Dermis blood vessel endothelial cell (primary cell): ENCODE measurements around the gene CCDC178. TPM values are rescaled to one million over a fixed set of nuclear protein-coding genes. Genes with fewer than 3 reads are reported as not detected.

Source experiments
- DNase-seq: peaks from one replicate; pipeline ENCODE4 v3.0.0; 2010
- total RNA-seq: library from RNA; depleted of rRNA; stranded (reverse); fragments of >200 nt; gene quantifications from 2 replicates; pipeline ENCODE4 v1.2.3, GENCODE V29; 2014

Gene CCDC178
- total RNA-seq, 1 donor from 2014 or later, result 2.2 TPM

DNA sequence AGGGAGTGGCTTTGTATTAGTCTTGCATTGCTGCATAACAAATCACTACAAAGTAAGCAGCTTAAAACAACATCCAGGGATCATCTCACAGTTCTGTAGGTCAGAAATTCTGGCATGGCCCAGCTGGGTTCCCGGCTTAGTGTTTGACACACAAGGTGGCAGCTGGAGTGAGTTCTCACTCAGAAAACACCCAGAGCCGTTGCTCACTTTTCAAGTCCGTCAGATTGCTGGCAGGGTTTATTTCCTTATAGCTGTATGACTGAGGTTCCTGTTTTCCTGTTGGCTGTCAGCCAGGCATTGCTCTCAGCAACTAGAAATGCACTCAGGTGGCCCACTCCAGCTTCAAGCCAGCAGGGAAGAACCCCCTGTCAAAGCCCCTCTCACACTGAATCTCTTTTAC, 324.1 kb downstream of the CCDC178 start:
- DNase-seq, result peak; percentile 94

DNA sequence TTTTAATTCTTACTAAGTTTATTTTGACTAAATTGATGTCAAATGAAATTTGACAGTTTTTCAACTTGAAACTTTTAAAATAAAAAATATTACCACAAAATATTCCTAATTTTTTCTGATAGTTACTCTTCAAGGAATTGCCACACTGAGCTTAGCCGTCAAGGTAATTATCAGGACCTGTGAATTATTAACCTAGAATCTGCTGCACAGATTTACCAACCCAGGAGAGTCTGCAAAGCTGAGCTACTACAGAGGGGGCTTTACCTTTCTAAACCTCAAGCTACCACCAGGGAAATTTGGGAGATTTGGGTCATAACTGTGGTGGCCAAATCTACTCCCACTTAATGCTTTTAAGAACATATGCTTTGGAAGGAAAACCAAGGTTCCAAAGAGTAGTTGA, 324.6 kb downstream of the CCDC178 start:
- no peak for DNase-seq

DNA sequence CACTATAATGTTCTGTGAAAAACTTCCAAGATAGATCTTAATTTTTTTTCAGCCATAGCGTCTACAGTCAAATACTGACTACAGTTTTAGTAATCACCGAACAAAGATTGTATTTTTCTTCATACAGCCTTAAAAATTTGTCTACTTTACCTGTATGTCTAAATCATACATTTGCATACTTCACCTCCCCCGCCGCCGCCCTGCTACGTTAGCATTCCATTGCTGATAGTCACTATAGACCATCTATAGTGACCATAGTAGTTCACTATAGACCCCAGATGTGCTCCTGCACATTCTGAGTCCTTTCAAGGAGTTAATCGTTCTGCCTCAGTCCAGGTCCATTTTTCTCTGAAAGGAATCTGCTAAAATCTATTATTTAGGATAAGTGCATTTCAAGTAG, 325.0 kb downstream of the CCDC178 start:
- no peak for DNase-seq

DNA sequence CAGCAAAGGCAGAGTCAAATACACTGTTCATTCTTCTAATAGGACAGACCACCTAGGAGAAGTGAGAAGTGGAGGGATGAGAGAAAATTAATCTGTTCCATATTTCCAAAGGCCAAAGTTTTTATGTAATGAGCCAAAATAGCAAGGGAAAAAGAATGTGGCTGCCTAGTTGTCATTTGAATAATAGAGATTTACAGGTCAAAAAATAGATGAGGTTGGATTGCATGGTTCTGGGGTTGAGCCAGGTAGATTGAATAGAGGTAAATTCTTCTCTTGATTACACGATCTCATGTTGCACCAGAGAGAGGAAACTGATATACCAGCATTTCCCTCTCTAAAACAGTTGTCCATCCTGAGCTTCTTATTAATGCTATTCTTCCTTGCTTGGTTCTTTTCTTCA, 325.8 kb downstream of the CCDC178 start:
- no peak for DNase-seq

DNA sequence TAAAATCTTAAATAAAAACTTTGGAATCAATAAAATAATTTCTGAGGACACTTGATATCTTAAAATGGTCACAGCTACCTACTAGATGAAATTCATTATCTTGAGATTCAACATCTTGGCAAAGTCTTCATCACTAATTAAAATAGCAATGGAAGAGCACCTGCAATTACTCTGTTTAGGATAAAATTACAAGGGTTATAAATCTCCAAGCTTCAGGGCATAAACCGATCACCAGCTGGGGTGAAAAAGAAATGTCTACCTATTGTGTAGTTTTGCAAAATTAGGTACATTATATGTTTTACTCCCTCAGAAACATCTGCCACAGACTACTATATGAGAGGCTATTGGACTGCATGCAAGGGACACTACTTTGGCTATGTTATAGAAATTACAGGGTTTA, 327.1 kb downstream of the CCDC178 start:
- no peak for DNase-seq

DNA sequence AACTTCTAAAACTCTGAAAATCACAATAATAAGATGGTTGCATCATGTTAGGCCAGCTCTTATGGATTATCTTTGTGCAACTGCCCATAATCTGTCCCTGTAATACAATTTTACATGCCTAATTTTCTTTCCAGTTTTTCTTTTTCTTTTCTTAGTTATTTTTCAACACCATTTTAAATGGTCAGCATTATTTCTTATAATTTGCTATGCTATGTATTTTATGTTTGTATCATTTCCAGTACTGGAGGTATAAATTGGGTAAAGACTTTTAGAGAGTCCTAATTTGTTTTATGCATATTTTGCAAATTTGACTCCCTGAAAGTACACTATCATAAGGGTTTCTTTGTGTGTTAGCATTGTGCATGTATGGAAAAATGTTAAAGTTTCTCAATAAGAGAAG, 333.0 kb downstream of the CCDC178 start:
- DNase-seq, result no peak

DNA sequence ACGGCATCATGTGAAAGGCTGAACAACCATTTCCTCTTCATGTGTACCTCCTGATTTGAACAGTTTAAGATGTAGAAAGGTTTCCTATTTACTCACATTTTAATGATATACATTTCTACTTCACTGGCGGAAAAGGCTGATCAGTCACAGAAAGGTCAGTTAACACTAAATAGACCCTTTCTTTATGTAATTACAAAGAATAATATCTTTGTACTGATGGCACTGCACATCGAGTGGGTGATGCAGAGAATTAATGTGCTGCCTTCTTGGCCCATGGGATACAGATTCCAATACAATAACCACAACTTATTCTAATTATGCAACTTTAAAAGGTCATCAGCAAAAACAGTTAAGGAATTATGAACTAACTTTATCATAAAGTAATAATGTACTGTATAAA, 339.2 kb downstream of the CCDC178 start:
- DNase-seq, result no peak

DNA sequence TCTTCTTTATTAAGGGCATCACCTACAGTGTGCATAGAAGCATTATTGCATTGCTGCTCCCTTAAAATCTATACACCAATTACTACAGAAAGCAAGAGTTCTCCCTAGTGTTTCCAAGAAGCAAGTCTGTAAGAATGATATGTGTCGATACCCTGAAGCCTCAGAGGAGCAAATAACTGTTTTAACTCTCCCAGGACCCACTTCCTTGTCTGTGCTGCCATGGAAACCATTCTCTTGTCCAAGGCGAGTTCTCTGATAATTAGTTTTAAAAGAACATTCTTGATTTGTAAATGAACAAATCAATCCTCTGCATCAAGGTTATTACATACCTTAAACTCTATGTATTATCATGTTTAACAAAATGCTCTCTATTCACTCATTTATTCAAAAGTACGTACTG, 340.9 kb downstream of the CCDC178 start:
- no peak for DNase-seq

DNA sequence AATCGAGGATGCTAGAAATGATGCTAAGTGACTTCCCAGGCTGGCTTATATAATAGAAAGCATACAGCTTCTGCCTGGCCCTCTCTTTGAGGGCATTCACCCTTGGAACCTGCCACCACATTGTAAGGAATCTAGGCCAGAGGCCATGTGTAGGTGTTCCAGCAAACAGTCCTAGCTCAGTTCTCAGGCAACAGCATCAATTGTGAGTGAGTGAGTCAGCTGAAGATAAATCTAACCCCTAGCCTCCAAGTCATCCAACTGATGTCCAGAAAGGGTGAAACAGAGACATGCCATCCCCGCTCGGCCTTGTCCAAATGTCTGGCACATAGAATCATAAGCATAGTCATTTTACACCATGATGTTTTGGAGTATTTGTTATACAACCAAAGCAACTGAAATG, 343.4 kb downstream of the CCDC178 start:
- no peak for DNase-seq

DNA sequence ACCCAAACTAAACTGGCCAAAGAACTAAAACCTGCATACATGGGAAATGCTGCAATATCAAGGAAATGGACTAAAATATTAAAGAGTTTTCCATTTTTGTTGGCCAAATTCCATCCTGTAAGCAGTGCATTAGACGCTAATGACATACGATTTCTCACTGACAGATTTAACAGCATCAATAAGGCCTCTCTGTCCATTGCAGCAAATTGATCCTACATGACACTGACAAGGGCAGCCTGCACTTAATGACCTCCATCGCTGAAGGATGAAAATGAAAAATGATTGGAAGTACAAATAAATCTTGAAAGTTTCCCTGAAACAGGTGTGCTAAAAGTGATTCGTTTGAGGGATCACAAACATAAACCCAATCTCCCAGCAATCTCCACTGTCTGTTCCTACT, 350.1 kb downstream of the CCDC178 start:
- DNase-seq, result no peak

DNA sequence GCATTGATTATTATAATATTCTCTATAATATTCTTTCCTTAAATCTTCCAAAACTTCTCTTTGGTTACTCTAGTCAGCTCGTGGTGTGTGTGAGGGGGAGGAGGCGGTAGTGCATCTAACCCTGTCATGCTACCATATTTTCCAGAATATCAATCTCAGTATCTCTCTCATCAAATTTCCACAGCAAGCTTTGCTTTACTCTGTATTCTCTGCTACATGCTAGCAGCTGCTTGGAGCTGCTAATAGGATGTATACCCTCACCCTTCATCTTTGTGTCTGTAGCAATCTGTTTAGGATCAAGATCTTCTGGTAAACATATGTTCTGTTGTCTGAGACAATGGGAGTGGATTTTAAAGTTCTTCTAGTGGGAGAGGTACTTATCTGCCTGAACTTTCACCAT, 363.9 kb downstream of the CCDC178 start:
- no peak for DNase-seq

DNA sequence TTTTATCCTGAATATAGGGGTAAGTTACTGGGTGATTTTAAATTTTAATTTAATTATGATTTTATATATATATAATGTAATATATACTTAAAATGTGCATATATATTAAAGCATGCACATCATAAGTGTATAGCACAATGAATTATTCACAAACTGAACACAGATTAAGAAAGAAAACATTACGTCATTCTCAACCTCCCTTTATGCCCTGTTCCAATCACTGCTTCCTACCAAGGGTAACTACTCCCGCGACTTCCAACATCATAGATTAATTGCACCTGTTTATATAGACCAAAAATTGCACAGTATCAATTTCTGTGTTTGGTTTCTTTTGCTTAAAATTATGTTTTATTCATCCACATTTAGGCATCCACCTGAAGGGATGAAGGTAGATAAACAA, 366.4 kb downstream of the CCDC178 start:
- DNase-seq, result no peak

DNA sequence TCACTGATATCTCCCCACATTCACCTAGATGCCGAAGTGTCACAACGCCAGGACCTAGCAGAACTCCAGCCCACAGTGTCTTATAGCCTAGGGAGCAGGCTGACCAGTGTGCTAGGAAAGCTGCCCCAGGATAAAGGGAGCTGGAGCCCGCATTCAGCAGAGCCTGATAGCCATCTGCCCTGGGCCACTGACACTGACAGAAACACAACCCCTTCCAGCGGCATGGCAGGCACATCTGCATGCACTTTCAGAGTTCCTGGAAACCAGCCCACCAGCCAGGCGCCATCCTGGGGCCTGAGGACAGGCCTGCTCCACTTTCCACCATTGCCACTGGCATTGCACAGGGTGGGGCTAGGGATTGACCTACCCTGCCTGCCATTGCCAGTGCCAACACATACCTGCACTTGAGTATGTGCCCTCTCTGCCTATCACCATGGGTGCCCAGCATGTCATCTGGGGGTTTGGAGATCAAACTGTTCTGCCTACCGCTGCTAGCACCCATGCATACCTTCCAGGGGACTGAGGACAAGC, 377.6 kb downstream of the CCDC178 start:
- no peak for DNase-seq

DNA sequence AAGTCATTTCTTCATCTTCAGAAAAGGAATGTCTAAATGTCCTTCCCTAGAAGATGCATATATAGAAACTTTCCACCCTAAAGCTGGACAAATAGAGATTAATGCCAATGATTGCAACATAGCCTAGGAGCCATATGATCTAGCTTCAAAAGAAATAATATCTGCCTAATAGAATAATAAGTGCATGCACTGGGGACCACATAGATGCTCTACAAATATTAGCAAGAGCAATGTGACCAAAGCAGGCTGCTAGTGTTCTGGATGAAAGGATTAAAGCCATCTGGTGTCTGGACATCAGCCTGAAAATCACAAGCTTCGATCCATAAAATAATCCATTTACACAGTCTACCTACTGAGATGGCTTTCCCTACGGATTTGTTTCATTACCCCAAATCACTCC, 387.6 kb downstream of the CCDC178 start:
- DNase-seq, result no peak

DNA sequence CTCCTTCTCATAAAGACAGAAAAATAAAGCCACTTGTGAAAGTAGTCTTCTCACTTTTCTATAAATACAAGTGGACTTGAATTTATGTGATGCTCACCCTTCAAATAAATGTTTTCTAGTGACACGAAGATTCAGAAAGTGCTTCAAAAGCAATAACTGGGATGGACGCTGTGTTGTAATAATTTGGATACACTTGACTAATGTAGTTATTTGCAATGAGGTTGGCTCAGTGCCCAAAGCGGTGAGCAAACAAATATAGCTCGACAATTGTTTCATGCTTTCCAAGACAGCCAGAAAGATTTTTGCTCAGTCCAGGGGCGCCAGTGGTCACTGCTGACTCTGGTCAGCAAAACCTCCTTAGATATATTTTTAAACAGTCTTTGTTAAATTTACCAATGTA, 389.1 kb downstream of the CCDC178 start:
- DNase-seq, result peak; percentile 77

DNA sequence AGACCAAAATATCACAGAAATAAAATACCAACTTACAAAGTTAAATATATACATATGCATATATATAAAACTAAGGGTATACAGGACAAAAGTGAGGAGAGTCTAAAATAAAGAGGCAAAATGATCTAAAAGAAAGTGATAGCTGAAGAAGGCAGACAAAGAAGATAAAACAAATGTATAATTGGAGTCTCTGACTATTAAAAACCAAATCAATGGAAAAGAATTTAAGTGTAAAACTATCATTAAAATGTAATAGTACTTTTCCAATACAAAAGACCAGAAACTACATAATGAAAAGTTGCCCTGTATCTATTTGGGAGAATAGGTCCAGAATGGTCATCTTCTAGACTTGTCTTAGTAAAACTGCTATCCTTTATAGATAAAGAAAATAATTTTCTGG, 400.3 kb downstream of the CCDC178 start:
- DNase-seq, result no peak

DNA sequence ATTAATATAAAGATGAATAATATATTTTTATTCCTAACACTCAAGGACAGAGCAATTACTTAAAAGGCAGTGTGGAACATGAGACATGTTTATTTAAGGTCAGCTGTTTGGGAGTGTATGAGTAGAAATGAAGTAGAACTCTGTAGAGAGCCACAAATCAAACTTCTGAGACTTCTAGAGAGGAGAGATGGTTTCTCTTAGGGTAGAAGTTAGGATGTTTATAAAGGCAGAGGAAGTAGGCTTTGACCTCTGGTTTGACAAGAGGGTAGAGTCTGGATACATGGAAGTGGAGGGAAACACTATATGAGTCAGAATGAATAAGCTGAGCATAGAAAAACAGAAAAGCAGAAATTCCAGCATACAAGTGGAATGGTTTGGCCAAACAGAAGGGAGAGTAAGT, 405.6 kb downstream of the CCDC178 start:
- DNase-seq, result peak; percentile 66

DNA sequence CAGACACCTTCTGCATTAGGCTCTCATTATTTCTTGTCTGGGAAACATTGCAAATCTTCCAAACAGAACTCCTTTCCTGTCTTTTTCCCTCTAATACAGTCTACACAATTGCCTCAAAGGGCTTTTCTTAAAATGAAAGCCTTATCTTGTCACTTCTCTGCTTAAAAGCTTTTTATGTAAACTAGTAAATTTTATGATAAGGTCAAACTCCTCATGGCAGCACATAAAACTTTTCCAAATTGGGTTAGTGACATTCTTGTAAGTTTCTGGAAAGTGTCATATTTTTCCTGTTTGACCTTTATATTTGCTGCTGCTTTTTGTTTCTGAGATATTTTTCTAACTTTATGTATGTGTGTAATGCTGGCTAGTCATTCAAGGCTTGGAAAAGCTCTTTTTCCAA, 406.3 kb downstream of the CCDC178 start:
- no peak for DNase-seq

DNA sequence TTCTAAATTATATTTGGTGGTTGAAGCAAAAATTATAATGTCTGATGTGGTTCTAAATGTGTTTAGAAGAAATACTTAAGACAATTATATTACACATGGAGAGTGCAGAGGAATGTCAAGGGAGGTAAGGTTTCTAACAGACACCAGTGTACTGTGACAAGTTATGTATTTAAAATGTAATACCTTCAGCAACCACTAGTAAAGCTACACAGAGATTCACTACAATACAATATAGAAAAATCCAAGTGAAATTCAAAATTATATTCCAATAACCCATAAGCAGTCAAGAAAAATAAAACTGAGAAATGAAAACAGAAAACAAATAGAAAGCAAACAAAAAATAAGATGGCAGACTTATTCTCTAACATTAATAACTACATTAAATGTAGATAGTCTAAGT, 418.2 kb downstream of the CCDC178 start:
- DNase-seq, result no peak

DNA sequence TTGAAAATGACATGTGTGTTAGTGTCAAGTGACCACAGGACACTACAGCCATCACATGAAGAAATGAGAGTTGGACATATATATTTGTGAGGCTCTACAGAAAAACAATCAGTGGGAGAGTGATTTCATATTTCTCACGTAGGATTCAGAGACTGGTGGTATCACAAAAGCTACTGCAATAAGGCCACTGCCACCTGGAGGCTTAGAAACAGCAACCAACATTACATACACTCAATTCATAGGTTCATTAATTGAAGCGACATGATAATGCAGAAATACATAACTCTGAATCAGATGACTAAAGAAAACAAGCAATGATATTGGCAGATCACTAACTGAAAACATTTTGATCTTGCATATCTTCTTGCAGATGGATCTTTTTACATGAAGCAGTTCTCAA, 419.6 kb downstream of the CCDC178 start:
- no peak for DNase-seq

DNA sequence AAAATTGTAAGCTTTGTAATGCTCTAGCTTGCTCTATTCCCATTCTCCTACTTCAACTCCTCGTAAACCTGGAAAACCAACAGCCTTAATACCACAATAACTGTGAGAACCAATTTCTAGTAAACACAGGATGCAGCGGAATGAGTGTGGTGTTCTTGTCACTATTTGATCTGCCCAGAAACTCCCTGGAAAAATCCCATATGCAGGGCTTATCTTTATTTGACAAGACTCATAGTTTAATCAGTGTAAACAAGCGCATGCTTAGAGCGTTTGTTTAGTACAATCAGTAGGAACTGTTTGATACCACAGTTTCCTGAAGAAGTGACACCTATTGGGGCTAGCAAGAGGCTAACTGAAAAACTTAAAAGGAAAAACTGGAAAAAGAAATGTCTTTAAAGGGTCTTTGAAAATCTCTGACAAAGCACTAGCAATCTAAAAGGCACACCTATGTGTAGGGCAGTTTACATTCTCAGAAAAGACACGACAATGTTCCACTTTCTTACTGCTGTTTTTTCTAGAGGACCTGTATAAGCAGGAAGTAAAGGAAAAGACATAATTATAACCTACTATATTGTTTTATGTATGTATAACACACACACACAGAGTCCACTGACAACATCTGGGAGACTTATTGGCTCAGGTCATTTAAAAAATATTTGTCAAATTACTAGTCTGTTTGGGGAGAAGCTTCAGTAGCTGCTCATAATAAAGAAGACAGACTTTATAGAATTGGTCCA, 426.3 kb downstream of the CCDC178 start:
- DNase-seq, result peak; percentile 79

DNA sequence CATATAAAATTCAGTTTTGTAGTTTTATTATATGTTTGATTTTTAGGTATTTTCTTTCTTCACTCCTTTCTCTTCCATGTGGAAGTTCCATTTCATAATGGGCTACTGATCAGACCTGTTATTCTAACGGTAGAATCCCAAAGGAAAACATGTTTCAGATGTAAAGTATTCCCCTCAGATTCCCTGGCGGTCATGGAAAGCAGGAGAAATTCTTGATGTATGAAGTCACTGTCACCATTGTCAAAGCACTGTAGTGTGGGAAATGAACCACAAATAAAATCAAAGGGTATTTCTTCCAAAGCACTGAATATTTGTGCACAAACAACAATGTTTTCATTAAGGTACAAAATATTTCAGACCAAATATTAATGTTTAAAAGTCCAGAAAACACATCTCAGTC, 430.4 kb downstream of the CCDC178 start:
- DNase-seq, result peak; percentile 88

DNA sequence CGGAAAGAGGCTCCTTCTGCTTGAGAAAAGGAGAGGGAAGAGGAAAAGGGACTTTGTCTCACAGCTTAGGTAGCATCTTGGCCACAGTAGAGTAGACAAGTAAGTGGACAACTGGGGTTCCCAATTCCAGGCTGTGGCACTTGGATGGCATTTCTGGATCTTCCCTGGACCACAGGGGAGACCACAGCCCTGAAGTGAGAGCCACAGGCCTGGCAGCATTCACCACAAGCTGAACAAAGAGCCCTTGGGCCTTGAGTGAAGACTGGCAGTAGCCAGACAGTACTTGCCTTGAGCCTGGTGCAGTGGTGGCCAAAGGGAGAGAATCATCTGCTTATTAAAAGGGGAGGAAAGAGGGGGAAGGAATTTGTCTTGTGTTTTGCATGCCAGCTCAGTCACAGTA, 441.6 kb downstream of the CCDC178 start:
- no peak for DNase-seq

DNA sequence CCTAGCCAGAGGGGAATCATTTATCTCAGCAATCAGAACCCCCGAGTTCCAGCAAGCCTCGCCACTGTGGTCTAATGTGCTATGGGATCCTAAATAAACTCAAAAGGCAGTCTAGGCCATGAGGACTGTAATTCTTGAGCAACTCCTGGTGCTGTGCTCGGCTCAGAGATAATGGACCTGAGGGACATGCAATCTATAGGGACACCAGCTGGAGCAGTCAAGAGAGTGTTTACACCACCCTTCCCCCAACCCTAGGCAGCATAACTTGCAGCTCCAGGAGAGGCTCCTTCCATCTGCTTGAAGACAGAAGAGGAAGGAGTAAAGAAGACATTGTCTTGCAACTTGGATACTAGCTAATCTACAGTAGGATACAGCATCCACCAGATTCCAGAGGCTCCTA, 442.2 kb downstream of the CCDC178 start:
- DNase-seq, result no peak

DNA sequence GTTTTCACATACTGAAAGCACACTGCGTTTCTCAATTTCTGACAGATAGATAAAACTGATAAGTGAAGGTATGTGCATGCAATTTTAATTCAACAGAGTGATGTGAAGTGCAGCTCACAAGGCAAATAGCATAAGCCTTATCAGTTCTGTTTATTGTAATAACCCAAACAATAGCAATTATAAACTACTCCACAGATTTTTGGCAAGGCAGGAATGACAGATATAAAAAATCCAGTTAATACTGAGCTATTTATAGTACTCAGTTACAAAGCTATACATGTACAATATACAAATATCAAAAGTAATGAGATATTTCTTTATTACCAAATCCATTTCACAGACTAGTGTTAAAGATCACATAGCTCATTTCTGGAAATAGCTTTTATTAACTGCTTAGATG, 456.8 kb downstream of the CCDC178 start:
- no peak for DNase-seq
